ENCODE measurements around the gene ROBO2. TPM values are rescaled to one million over a fixed set of nuclear protein-coding genes. Genes with fewer than 3 reads are reported as not detected.

ROBO2 gene
- polyA plus RNA-seq, 1 experiment = 16.3 TPM

GRCh38 chr3:77500721-77501120 is 460.8 kb downstream of the ROBO2 start:
- no peaks in the 10 kb centered on the region for H3K27me3 ChIP-seq (ENCODE audit: control insufficient read depth, insufficient read depth, low read length)
- no peak overlapping the region for H3K27ac ChIP-seq (ENCODE audit: low read depth, low read length)
- no peak for DNase-seq (ENCODE audit: low read depth, low spot score)
- CTCF ChIA-PET = no interaction called here
- H3K4me3 ChIP-seq (ENCODE audit: low read depth, low read length) = no peak overlapping the region
- POLR2A ChIA-PET = no interaction called here
- H3K9me3 ChIP-seq (ENCODE audit: control insufficient read depth, insufficient read depth, low read length) = no peaks in the 10 kb centered on the region
- TF ChIP-seq, protein P1, sequence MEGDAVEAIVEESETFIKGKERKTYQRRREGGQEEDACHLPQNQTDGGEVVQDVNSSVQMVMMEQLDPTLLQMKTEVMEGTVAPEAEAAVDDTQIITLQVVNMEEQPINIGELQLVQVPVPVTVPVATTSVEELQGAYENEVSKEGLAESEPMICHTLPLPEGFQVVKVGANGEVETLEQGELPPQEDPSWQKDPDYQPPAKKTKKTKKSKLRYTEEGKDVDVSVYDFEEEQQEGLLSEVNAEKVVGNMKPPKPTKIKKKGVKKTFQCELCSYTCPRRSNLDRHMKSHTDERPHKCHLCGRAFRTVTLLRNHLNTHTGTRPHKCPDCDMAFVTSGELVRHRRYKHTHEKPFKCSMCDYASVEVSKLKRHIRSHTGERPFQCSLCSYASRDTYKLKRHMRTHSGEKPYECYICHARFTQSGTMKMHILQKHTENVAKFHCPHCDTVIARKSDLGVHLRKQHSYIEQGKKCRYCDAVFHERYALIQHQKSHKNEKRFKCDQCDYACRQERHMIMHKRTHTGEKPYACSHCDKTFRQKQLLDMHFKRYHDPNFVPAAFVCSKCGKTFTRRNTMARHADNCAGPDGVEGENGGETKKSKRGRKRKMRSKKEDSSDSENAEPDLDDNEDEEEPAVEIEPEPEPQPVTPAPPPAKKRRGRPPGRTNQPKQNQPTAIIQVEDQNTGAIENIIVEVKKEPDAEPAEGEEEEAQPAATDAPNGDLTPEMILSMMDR (IDR thresholded peaks at IDR 0.05; ENCODE audit: low read depth, low read length) = no peak

DNA sequence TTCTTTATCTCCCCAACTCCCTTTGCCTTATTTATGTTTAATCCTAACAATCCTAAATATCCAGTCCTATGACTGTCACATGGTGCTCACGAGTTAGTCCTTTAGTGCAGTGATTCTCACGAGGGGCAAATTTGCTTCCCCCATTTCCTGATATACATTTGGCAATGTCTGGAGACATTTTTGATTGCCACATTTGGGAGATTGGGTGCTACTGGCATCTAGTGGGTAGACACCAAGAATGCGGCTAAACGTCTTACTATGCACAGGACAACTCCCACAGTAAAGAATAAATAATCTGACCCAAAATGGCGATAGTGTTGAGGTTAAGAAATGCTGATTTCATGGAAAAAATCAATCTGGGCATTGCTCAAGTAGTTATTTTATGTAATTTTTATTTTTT is 466.5 kb downstream of the ROBO2 start:
- ChIA-PET POLR2A (no interaction called here), CTCF (no interaction called here)
- Histone ChIP-seq H3K9me3 (ENCODE audit: control insufficient read depth, insufficient read depth, low read length) (no peaks in the 10 kb centered on the region), H3K27me3 (ENCODE audit: control insufficient read depth, insufficient read depth, low read length) (no peaks in the 10 kb centered on the region), H3K27ac (ENCODE audit: low read depth, low read length) (no peak overlapping the region), H3K4me3 (ENCODE audit: low read depth, low read length) (no peak overlapping the region)
- TF ChIP-seq, protein P1 (IDR thresholded peaks at IDR 0.05; ENCODE audit: low read depth, low read length) = no peak
- DNase-seq (ENCODE audit: low read depth, low spot score) = no peak

DNA sequence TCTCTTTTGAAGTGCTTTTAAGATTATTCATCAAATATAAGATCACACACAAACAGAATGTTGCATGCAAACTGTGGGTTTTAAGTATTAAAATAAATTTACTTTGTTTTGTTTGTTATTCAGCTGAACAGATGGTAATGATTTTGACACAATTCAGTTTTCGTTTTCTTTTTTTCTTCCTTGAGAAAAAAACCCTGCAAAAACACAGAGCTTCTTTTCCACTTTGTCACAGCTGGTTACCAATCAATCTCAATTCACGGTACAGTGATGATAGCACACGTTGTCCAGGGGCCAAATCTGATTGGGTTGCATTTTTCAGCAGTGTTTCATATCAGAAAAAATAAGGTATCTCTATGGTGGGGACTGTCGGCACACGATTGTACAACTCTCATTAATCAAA is 473.6 kb downstream of the ROBO2 start:
- ChIA-PET POLR2A (no interaction called here), CTCF (no interaction called here)
- no peaks in the 10 kb centered on the region for H3K9me3 ChIP-seq (ENCODE audit: control insufficient read depth, insufficient read depth, low read length)
- H3K27me3 ChIP-seq (ENCODE audit: control insufficient read depth, insufficient read depth, low read length) = no peaks in the 10 kb centered on the region
- no peak overlapping the region for H3K4me3 ChIP-seq (ENCODE audit: low read depth, low read length)
- TF ChIP-seq, protein P1 (IDR thresholded peaks at IDR 0.05; ENCODE audit: low read depth, low read length) = no peak
- no peak overlapping the region for H3K27ac ChIP-seq (ENCODE audit: low read depth, low read length)
- no peak for DNase-seq (ENCODE audit: low read depth, low spot score)

DNA sequence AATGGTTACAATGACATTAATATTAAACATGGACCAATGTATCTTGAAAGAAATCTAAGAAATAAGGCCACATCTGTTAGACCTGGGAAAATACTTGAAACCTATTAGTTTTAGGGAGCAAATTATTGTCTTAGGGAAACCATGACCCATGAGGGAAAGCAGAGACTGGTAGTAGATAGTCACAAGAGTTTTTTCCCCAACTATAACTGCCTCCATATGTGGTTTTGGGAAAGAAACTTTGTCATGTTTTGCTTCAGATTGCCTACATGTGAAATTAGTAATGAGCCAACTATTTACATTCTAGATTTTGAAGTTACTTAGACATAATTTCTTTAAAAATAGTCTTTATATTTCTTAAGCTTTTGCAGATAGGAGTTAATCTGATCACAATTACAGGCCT is 474.9 kb downstream of the ROBO2 start:
- no peak overlapping the region for H3K27ac ChIP-seq (ENCODE audit: low read depth, low read length)
- POLR2A ChIA-PET = no interaction called here
- H3K4me3 ChIP-seq (ENCODE audit: low read depth, low read length) = no peak overlapping the region
- H3K9me3 ChIP-seq (ENCODE audit: control insufficient read depth, insufficient read depth, low read length) = no peaks in the 10 kb centered on the region
- CTCF ChIA-PET = no interaction called here
- DNase-seq (ENCODE audit: low read depth, low spot score) = no peak
- H3K27me3 ChIP-seq (ENCODE audit: control insufficient read depth, insufficient read depth, low read length) = no peaks in the 10 kb centered on the region
- TF ChIP-seq, protein P1 (IDR thresholded peaks at IDR 0.05; ENCODE audit: low read depth, low read length) = no peak

- POLR2A ChIA-PET = no interaction called here
- Histone ChIP-seq H3K4me3 (ENCODE audit: low read depth, low read length) (no peak overlapping the region), H3K9me3 (ENCODE audit: control insufficient read depth, insufficient read depth, low read length) (no peaks in the 10 kb centered on the region), H3K27ac (ENCODE audit: low read depth, low read length) (no peak overlapping the region), H3K27me3 (ENCODE audit: control insufficient read depth, insufficient read depth, low read length) (no peaks in the 10 kb centered on the region)
- TF ChIP-seq, protein P1 (IDR thresholded peaks at IDR 0.05; ENCODE audit: low read depth, low read length) = no peak
- CTCF ChIA-PET = no interaction called here
- no peak for DNase-seq (ENCODE audit: low read depth, low spot score)
Observed at GRCh38 chr3:77524463-77524862, 484.6 kb downstream of the ROBO2 start.

Data from AG04450 (cell line).